Esophagus muscularis mucosa (tissue), 3 donors: ENCODE data around the gene SLC38A10.

Experiments used
- CTCF ChIP-seq, 3 experiments: fragments of 200-600 bp in 2 of 3; fragments of 450-650 bp in 1 of 3; sonication (generic) in 2 of 3; IDR thresholded peaks; one replicate each; pipeline ENCODE4 v1.5.1; 2017 to 2019; ENCODE audit warnings: antibody characterized with exemption in 3 of 3, mild to moderate bottlenecking in 2 of 3, moderate library complexity in 1 of 3
- POLR2A ChIP-seq: fragments of 450-650 bp; IDR thresholded peaks from one replicate; pipeline ENCODE4 v1.6.1; 2017; ENCODE audit warnings: antibody characterized with exemption, moderate library complexity, mild to moderate bottlenecking, low read depth

GRCh38 chr17:81279278-81280275 lies 15.5 kb downstream of the SLC38A10 start:
- TF ChIP-seq CTCF (IDR thresholded peaks at IDR 0.05) (no peak), POLR2A (no peak)
